Epithelial cell of proximal tubule (primary cell): Measurements from ENCODE around the gene MTERF1. TPM values are rescaled to one million over a fixed set of nuclear protein-coding genes. Genes with fewer than 3 reads are reported as not detected.
A peak's percentile ranks its signal among the peaks of the same experiment; 100 is the strongest.
"Not testable (repeated sequence)": the region's sequence is repeated elsewhere in the genome, so short reads cannot be mapped to it uniquely, and the experiment has no call there.

Source experiments
- DNase-seq: peaks from one replicate; pipeline ENCODE4 v3.0.0-alpha.2; 2011; ENCODE audit warnings: low read depth
- H3K4me3 ChIP-seq: 2 replicates; pipeline ENCODE4 v1.5.1; 2011; ENCODE audit warnings: low read depth, mild to moderate bottlenecking, low read length
- total RNA-seq: library from RNA; depleted of rRNA; stranded (reverse); fragments of >200 nt; gene quantifications from 2 replicates; pipeline ENCODE4 v1.2.3, GENCODE V29; 2015
- TF ChIP-seq, protein P1 (sequence below): conservative IDR thresholded peaks from 2 replicates; pipeline ENCODE4 v1.5.1; 2012; ENCODE audit warnings: low read depth, mild to moderate bottlenecking, low read length

Gene MTERF1
- total RNA-seq, 1 donor from 2014 or later, result 5.7 TPM

DNA sequence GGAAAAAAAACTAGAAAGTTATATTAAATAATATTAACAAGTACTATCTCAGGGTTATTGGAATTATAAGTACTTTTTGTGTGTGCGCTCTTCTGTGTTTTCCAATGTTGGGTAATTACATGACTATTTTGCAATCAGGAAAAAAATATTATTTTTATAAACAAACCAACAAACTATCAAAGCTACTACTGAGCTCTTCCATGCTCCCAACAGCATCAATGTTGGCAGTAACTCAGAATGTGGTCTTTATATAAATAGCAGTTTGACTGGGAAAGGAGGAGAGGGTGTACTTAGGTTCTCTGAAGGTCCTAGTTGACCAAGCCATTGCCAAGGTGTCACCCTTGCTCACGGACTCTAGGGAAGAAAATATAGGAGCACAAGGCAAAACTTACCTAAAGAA lies 15.0 kb downstream of the MTERF1 start:
- no peak for DNase-seq
- TF ChIP-seq, protein P1, sequence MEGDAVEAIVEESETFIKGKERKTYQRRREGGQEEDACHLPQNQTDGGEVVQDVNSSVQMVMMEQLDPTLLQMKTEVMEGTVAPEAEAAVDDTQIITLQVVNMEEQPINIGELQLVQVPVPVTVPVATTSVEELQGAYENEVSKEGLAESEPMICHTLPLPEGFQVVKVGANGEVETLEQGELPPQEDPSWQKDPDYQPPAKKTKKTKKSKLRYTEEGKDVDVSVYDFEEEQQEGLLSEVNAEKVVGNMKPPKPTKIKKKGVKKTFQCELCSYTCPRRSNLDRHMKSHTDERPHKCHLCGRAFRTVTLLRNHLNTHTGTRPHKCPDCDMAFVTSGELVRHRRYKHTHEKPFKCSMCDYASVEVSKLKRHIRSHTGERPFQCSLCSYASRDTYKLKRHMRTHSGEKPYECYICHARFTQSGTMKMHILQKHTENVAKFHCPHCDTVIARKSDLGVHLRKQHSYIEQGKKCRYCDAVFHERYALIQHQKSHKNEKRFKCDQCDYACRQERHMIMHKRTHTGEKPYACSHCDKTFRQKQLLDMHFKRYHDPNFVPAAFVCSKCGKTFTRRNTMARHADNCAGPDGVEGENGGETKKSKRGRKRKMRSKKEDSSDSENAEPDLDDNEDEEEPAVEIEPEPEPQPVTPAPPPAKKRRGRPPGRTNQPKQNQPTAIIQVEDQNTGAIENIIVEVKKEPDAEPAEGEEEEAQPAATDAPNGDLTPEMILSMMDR, result no peak
- H3K4me3 ChIP-seq, result no peak overlapping the region

GRCh38 chr7:91864604-91865003 lies 15.9 kb downstream of the MTERF1 start:
- DNase-seq, H3K4me3 ChIP-seq: not testable (repeated sequence)

DNA sequence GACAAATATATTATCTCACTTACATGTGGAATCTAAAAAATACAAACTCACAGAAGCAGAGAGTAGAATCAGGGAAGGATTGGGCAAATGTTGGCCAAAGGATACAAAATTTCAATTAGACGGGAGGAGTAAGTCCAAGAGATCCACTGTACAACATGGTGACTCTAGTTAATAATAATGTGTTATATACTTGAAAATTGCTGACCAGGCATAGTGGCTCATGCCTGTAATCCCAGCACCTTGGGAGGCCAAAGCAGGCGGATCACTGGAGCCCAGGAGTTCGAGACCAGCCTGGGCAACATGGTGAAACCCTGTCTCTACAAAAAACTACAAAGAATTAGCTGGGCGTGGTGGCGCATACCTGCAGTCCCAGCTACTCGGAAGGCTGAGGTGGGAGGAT lies 16.4 kb downstream of the MTERF1 start:
- DNase-seq, result no peak
- no peak overlapping the region for H3K4me3 ChIP-seq
- TF ChIP-seq, protein P1, result no peak

- no peak overlapping the region for H3K4me3 ChIP-seq
- peak; percentile 7 for DNase-seq
- TF ChIP-seq, protein P1, result peak; percentile 52
These were observed 28.2 kb downstream of the MTERF1 start for GRCh38 chr7:91852263-91852741.

DNA sequence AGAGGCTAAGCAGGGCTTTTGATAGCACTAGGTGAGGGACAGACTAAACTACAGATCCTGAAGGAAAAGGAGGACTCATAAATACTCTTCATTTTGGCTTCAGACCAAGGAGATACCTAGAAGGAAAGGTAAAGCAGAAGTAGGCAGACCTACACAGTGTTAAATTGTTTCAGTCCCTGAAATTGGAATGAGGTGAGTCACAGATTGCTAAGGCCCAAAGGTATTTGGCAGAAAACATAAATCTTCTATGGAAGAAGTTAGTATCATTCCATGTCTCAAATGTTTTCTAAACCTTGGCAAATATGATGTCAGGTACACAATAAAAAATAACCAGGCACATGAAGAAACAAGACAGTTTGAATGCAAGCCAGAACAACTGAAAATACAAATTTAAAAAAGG lies 30.0 kb downstream of the MTERF1 start:
- TF ChIP-seq, protein P1, result no peak
- no peak overlapping the region for H3K4me3 ChIP-seq
- peak; percentile 33 for DNase-seq

- H3K4me3 ChIP-seq, result no peak overlapping the region
- TF ChIP-seq, protein P1, result no peak
- no peak for DNase-seq
These were observed 32.5 kb downstream of the MTERF1 start for GRCh38 chr7:91847876-91848588.

GRCh38 chr7:91847231-91847630 lies 33.3 kb downstream of the MTERF1 start:
- TF ChIP-seq, protein P1, result no peak
- no peak for DNase-seq
- no peak overlapping the region for H3K4me3 ChIP-seq
